Heart right ventricle (tissue), 16 donors: ENCODE data around the gene TMEM185B. TPM values are rescaled to one million over a fixed set of nuclear protein-coding genes. Genes with fewer than 3 reads are reported as not detected.

Experiments used
- ATAC-seq, 8 donors: fragments of 200-7000 bp; cut with Tn5 transposase; one replicate each; pipeline ENCODE4 v1.9.1; 2020; ENCODE audit warnings: mild to moderate bottlenecking in 8 of 8, moderate library complexity in 8 of 8, moderate number of reproducible peaks in 1 of 8
- DNase-seq, 2 donors: peaks; one replicate each; pipeline ENCODE4 v3.0.0-alpha.2; 2020
- H3K27ac ChIP-seq, 10 donors: fragments of 200-600 bp; sonication (generic) in 2 of 10; one replicate each; pipeline versions ENCODE4 v1.5.0 to v1.8.0; 2020 to 2022; ENCODE audit warnings: mild to moderate bottlenecking in 3 of 10
- H3K27me3 ChIP-seq, 7 donors: fragments of 200-600 bp; one replicate each; pipeline ENCODE4 v1.8.0; 2021 to 2022; ENCODE audit warnings: mild to moderate bottlenecking in 2 of 7
- H3K36me3 ChIP-seq, 9 donors: fragments of 200-600 bp; sonication (generic) in 1 of 9; one replicate each; pipeline versions ENCODE4 v1.5.0 to v1.8.0; 2020 to 2022; ENCODE audit warnings: mild to moderate bottlenecking in 2 of 9
- H3K4me1 ChIP-seq, 9 donors: fragments of 200-600 bp; sonication (generic) in 1 of 9; one replicate each; pipeline versions ENCODE4 v1.5.0 to v1.8.0; 2020 to 2022; ENCODE audit warnings: mild to moderate bottlenecking in 4 of 9
- H3K4me3 ChIP-seq, 10 donors: fragments of 200-600 bp; sonication (generic) in 2 of 10; one replicate each; pipeline versions ENCODE4 v1.5.0 to v1.8.0; 2020 to 2022; ENCODE audit warnings: mild to moderate bottlenecking in 7 of 10, moderate library complexity in 2 of 10
- H3K9me3 ChIP-seq, 11 donors: fragments of 200-600 bp in 10 of 11; sonication (generic) in 2 of 11; one replicate each; pipeline versions ENCODE4 v1.5.0 to v1.8.0; 2013 to 2022; ENCODE audit warnings: mild to moderate bottlenecking in 2 of 11, control low read depth in 1 of 11, moderate library complexity in 1 of 11
- WGBS, 2 donors: extraction: QIAGEN DNeasy Blood & Tissue Kit; methylation state at CpG; one replicate each; pipeline ENCODE4 v1.1.7; 2013; ENCODE audit warnings: inconsistent platforms in 1 of 2; 5-methylcytosine and 5-hydroxymethylcytosine counted together
- intact Hi-C, 10 donors: fragments of 100-400 bp; cut with DNase I; formaldehyde crosslinking; loops; one replicate each; pipeline versions ENCODE4 v1.11.1 to v1.14.2; 2022
- polyA plus RNA-seq, 2 donors: library from polyadenylated mRNA; stranded (reverse); fragments of 200-250 nt; gene quantifications; one replicate each; pipeline ENCODE4 v1.2.3, GENCODE V29; 2013
- total RNA-seq, 10 donors: library from RNA; stranded (reverse); fragmentation: NEBNext Ultra II Directional in 3 of 10; extraction: Animal tissue kit (Norgen Biotek cat#: 25700) in 3 of 10; gene quantifications; one replicate each; pipeline versions ENCODE4 v1.2.1 to v1.2.4, GENCODE V29; 2021 to 2023
- TF ChIP-seq, protein P1 (sequence below), 9 donors: fragments of 200-600 bp; sonication (generic) in 2 of 9; IDR thresholded peaks; one replicate each; pipeline versions ENCODE4 v1.5.0 to v1.8.0; 2021 to 2022; ENCODE audit warnings: antibody characterized with exemption in 9 of 9, mild to moderate bottlenecking in 5 of 9, moderate library complexity in 1 of 9
- donor health status: Arrhythmogenic right ventricular cardiomyopathy.
- donor health status: ischemic (EF 13 %, LVEDD 7.1; RV severe dilation, severe dysfunction).
- donor health status: healthy with polysubstance abuse.
- donor health status: DM: no; HTN: yes; CAD: no.
- donor health status: DM: no; HTN: no; CAD: no.
- donor health status: ischemic (EF 25% LVEDD 6.9; RV normal size, moderate dysfunction).
- donor health status: ischemic (EF 25% LVEDD 5.7; RV mildly dilated, moderate dysfunction).
- donor health status: healthy.
- donor health status: DM: yes; HTN: yes; CAD: no.
- donor health status: Ischemic cardiomyopathy.
- donor health status: ischemic (EF 35%, LVEDD 5.7; RV mildly dilated, moderate dysfunction).
- donor health status: nonischemic (EF 11% LVEDD 7.7; RV severe dilation, severe dysfunction).
- donor health status: DM: yes; HTN: yes; CAD: no.
- donor health status: PGD.
- donor health status: ischemic (EF 29% LVEDD 5.4; RV normal size, mild dysfunction).
- donor health status: nonischemic (EF 23%, LVEDD 6.1; RV moderate dilation, normal function).

The TMEM185B gene
- total and polyA plus RNA-seq, 12 donors, result 5.8 to 27.7 (median 21.6) TPM

DNA sequence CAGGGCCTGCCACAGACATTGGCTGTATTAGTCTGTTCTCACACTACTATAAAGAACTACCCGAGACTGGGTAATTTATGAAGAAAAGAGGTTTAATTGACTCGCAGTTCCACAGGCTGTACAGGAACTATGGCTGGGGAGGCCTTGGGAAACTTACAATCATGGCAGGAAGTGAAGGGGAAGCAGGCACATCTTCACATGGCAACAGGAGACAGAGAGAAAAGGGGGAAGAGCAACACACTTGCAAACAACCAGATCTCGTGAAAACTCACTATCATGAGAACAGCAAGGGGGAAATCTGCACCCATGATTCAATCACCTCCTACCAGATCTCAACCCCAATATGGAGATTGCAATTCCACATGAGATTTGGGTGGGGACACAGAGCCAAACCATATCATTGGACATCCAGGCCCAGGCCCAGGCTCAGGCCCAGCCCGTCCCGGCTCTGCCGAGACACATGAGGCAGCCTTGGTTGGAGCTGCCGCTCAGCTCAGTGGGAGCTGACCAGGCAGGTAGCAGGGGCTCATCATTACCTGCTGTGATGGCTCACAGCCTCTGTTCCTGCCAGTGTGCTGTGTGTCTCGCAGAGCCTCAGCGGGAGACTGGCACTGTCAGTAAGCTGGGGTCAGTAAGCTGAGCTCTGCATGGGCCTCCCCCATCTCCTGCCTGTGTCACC is 20.8 kb upstream of the TMEM185B start:
- TF ChIP-seq, protein P1, sequence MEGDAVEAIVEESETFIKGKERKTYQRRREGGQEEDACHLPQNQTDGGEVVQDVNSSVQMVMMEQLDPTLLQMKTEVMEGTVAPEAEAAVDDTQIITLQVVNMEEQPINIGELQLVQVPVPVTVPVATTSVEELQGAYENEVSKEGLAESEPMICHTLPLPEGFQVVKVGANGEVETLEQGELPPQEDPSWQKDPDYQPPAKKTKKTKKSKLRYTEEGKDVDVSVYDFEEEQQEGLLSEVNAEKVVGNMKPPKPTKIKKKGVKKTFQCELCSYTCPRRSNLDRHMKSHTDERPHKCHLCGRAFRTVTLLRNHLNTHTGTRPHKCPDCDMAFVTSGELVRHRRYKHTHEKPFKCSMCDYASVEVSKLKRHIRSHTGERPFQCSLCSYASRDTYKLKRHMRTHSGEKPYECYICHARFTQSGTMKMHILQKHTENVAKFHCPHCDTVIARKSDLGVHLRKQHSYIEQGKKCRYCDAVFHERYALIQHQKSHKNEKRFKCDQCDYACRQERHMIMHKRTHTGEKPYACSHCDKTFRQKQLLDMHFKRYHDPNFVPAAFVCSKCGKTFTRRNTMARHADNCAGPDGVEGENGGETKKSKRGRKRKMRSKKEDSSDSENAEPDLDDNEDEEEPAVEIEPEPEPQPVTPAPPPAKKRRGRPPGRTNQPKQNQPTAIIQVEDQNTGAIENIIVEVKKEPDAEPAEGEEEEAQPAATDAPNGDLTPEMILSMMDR (IDR thresholded peaks at IDR 0.05), result no peak
- intact Hi-C loops, result no loop called here
- Histone ChIP-seq H3K27ac (no peak overlapping the region), H3K27me3 (peaks cover 0 to 12% (median 0%) of the 10 kb centered on the region in 7 donors), H3K4me1 (peaks cover 8 to 57% (median 31%) of the 10 kb centered on the region in 9 donors), H3K4me3 (no peak overlapping the region), H3K9me3 (peaks cover 0 to 7% (median 0%) of the 10 kb centered on the region in 11 donors), H3K36me3 (no peaks in the 10 kb centered on the region)
- 96 to 97% methylated on average over 9 of the region's 9 CpGs for WGBS, 2 donors
- ATAC-seq, result no peak
- no peak for DNase-seq

- H3K36me3 ChIP-seq, result no peaks in the 10 kb centered on the region
- H3K9me3 ChIP-seq, result peaks cover 0 to 7% (median 0%) of the 10 kb centered on the region in 11 donors
- intact Hi-C loops, result no loop called here
- H3K4me1 ChIP-seq, result peaks cover 11 to 63% (median 39%) of the 10 kb centered on the region in 9 donors
- no peak overlapping the region for H3K4me3 ChIP-seq
- 67 to 88% methylated on average over 3 of the region's 3 CpGs for WGBS, 2 donors
- no peak for DNase-seq
- TF ChIP-seq, protein P1 (IDR thresholded peaks at IDR 0.05), result no peak
- peaks cover 0 to 14% (median 0%) of the 10 kb centered on the region in 7 donors for H3K27me3 ChIP-seq
- ATAC-seq, result no peak
- H3K27ac ChIP-seq, result peak overlapping the region in 2 of 10 donors; percentile 9 to 16
Observed at GRCh38 chr2:120243211-120243610, 20.0 kb upstream of the TMEM185B start.

DNA sequence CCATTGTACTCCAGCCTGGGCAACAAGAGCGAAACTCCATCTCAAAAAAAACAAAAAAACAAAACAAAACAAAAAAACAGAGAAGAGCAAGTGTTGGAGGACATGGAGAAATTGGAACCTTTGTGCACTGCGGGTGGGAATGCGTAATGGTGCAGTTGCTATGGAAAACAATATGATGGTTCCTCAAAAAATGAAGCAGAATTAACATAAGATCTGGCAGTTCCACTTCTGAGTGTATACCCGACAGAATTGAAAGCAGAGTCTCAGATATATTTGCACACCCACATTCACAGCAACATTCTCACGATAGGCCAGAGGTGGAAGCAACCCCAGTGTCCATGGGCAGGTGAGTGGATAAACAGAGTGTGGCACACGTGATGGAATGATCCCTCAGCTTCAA is 18.5 kb upstream of the TMEM185B start:
- 87 to 88% methylated on average over 6 of the region's 6 CpGs for WGBS, 2 donors
- Histone ChIP-seq H3K4me1 (peaks cover 8 to 63% (median 38%) of the 10 kb centered on the region in 9 donors), H3K36me3 (no peaks in the 10 kb centered on the region), H3K4me3 (no peak overlapping the region), H3K27me3 (peaks cover 0 to 13% (median 0%) of the 10 kb centered on the region in 7 donors), H3K27ac (peak overlapping the region in 1 of 10 donors; percentile 72), H3K9me3 (peaks cover 0 to 7% (median 0%) of the 10 kb centered on the region in 11 donors)
- TF ChIP-seq, protein P1 (IDR thresholded peaks at IDR 0.05), result no peak
- DNase-seq (no peak), ATAC-seq (no peak)
- intact Hi-C loops, result no loop called here

DNA sequence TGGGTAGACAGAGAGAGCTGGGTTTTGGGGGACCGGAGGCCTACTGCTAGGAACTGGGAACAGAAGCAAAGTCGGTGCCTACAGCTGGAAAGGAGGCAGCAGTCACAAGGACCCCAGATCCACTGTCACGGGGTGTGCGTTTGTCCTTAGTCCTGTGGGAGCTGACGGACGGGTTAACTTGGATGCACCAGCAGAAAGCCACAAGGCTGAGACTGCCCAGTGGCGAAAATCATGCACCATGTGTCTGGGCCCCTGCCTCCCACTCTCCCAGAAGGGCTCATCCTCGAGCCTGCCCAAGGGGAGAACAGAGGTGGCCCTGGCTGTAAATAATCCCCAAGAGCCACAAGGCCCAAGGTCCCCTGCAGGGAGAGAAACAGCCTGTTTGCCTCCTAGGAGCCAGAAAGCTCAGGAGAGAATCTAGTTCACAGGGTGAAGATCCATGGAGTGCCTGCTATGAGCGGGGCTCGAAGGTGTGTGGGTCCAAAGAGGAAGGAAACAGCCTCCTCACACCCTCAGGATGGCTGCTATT is 17.8 kb upstream of the TMEM185B start:
- TF ChIP-seq, protein P1 (IDR thresholded peaks at IDR 0.05), result no peak
- Histone ChIP-seq H3K27me3 (peaks cover 0 to 14% (median 0%) of the 10 kb centered on the region in 7 donors), H3K4me3 (no peak overlapping the region), H3K9me3 (peaks cover 0 to 7% (median 0%) of the 10 kb centered on the region in 11 donors), H3K36me3 (no peaks in the 10 kb centered on the region), H3K27ac (peak overlapping the region in 9 of 10 donors; percentile 12 to 78 (median 59)), H3K4me1 (peaks cover 8 to 59% (median 38%) of the 10 kb centered on the region in 9 donors)
- WGBS, 2 donors, result 71 to 87% methylated on average over 10 of the region's 10 CpGs
- intact Hi-C loops, result no loop called here
- ATAC-seq, result no peak
- no peak for DNase-seq
